T1000 (cell line): ENCODE measurements around the gene RNF10.
"Not testable (repeated sequence)": the region's sequence is repeated elsewhere in the genome, so short reads cannot be mapped to it uniquely, and the experiment has no call there.

Source experiments
- DNase-seq: peaks from one replicate; lab custom pipeline; 2025; ENCODE audit warnings: mixed read lengths; lab: John Stamatoyannopoulos, UW

RNF10 gene

DNA sequence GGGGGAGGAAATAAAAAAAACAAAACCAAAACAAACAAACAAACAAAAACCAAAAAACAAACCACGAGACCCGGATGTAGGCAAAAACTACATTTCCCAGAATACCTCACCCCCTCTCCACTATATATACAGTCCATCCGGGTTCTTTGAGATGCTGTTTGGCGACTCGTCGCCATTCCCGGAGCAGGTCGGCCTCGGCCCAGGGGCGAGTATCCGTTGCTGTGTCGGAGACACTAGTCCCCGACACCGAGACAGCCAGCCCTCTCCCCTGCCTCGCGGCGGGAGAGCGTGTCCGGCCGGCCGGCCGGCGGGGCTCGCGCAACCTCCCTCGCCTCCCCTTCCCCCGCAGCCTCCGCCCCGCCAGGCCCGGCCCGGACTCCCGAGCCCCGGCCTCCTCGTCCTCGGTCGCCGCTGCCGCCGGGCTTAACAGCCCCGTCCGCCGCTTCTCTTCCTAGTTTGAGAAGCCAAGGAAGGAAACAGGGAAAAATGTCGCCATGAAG lies at the start of gene RNF10:
RNF10 (plus strand) TSS at position 154 of the 500 bp plus-strand sequence. CDS start 456 bp downstream, outside the sequence.
- DNase-seq, result peak; percentile 35

DNA sequence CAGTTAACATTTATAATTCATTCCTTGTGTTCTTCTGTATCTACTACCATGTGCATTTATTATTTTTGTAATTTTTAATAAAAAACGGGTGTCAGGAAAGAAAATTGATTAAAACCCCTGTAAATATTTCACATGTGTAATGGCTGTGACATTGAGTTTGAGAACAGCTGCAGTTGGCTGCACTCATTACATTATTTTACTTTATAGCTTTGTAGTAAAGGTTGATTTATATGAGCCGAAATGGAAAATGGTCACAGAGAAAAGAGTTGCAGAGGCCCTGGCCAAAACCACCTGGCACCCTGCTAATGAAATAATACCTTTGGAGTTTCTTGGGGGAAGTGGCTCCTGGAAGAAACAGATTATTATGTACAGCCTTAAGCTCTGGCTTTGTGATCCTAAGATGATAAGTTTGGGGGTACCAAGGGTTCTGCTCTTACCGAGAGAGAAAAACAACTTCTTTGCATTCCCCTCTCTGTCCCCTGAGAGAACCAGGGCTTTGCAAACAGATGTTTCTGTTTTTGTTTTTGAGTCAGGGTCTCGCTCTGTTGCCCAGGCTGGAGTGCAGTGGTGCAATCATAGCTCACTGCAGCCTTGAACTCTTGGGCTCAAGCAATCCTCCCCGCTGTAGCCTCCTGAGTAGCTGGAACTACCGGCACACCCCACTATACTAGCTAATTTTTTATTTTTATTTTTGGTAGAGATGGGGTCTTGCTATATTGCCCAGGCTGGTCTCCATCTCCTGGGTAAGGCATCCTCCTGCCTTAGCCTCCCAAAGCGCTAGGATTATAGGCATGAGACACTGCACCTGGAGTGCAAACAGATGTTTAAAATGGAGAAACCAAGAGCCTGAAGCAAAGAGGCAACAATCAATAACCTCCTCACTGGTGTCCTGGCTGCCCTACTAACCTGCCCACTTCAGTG lies 47.9 kb upstream of the RNF10 start:
- DNase-seq, result no peak

DNA sequence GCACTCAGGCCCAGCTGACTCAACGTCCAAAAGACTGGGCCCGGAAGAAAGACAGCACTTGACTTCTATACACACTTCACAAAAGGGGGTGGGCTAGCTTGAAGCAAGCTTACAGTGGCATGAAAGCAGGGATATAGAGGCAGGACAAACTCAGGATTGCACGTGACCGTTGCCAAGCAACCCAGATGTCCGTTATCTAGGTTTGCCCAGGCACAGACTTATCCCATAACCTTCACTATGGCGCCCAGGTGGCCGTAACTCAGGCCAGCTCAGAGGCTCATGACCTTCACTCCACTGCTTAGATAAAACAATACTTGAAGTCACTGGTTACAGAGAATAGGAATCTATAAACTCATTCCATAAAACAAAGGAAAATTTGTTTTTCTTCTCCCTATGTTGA lies 46.6 kb upstream of the RNF10 start:
- DNase-seq, result not testable (repeated sequence)

DNA sequence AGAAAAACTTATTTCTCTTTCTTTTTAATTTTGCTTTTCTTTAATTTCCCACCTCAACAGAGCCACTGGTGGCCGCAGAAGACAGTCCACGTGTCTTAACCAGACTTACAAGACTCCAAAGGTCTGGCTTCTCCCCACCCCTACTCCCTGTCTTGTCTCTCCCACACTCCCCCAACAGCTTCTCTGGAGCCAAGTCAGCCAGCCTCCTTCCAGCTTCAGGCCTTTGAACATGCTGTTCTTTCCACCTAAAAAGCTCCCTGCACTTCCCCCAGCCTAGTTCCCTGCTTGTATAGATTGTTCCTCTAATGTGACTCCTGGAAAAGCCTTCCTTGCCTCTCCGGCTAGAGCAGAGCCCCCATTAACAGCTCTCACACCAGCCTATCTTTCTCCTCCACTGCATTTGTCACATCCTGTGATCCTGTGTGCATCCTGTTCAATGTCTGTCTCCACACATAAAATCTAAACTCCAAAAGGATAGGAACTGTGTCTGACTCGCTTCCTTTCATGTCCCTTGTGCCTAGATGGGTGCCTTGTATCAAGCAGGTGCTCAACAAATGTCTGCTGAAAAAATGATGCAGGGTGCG lies 46.0 kb upstream of the RNF10 start:
- no peak for DNase-seq

DNA sequence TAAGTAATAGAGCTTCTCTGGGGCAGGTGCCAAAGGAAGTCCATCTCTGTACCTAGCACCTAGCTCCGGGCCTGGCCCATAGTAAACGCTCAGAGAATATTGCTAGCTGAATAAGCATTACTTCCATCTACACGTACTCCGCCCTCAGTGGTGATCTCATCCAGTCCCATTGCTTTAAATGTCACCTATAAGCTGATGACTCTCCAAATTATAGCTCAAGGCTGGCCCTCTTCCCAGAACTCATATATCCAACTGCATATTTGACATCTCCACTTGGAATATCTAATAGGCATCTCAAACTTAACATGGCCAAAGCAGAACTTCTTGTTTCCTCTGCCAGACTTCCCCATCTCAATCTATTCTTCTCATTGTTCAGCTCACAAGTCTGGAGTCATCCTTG lies 45.1 kb upstream of the RNF10 start:
- DNase-seq, result no peak

DNA sequence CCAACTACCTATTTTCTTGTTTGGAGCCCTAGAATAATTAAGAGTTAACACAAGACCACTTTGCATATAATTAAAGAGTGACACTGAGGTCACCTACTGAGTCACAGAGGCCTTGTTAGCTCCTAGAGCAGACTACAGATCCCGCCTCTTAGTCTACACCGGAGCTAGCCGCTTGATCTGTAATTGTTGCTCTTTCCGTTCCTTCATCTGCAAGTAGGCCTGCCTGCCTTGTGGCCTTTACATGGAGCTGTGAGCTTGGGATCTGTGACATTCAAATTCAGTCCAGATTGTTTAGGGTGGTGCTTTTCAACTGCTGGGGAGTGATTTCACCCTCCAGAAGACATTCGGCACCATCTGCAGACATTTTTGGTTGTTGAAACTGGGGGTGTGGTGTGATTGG lies 43.8 kb upstream of the RNF10 start:
- no peak for DNase-seq

DNA sequence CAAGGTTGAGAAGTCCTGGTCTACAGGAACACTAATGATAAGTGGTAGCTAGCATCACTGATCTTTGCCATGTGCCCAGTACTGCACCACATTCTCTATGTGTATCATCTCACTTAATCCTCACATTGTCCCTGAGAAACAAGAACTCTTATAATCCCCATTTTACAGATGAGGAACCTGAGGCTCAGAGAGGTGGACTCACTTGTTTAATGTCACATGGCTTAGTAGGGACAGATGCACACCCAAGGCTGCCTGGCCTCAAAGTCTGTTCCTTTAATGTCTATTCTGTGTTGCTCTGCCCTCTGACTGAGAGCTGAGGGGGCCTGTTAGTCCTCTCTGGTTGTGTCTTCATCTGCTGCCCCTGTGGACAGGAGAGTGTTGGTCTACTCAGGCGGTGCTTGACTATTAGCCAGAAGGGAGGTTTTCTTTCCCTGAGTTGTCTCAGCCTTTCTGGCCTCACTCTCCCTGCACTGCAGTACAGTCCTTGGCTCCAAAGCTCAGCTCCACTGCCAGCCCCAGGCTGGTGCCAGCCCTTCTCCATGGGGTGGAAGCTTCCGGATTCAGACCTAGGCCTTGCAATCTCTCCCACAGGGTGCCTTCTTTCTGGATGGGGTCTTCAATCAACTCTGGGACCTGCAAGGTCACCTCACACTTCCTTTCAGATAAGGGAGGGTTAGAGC lies 43.2 kb upstream of the RNF10 start:
- no peak for DNase-seq

DNA sequence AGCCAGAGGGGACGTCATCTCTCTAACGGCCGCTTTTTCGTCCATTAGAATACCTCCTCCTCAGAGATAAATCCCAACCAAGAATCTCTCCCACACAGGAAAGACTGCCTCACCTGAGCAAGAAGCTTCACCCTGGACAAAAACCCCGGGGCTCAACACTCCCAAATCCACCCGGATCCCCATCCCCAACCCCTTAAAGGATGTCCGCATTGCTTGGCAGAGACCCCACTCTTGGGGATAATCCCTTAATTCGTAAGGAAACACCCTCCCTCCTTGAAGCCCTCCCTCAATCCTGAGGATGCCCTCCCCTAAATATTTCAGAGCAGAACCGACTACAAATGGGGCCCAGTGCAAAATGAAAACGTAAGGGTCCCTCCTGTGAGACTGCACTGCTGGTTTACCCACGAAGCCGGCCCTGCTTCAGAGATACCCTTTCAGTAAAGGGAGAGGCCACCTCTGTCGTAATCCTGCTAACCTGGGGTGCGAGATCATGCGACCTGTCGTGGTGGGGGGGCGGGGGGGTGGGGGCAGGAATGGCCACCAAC lies 38.9 kb upstream of the RNF10 start:
- no peak for DNase-seq

DNA sequence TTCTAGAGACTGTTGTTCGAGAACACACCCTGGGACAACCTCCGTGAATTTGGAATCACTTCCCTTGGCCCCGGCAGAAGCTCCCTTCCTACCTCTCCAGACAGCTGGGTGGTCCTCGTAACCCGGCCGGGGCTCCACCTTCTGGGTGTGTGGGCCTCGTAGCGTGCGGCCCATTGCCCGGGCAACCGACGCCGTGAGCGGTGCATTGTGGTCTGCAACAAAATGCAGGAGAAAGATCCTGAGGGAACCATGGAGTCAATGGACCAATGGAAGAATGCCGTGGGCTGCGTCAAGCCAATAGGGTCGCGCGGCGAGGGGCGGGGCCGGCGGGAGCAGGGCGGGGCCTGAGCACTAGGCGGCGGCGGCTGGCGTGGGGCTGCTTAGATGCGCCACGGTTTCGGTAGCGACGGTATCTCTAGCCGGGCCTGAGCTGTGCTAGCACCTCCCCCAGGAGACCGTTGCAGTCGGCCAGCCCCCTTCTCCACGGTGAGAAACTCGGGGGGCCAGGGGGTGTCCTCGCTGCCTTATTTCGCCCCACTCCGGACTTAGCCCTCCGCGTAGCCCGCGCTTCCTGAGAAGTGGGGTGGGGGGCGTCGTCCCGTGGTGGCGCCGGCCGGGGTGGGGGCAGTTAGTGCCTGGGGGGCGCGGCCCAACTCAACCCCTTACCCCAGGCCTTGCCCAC lies 38.3 kb upstream of the RNF10 start, which contains the start of gene DYNLL1:
DYNLL1 (plus strand) TSS at position 383 of the 682 bp plus-strand sequence. CDS start 309 bp downstream, outside the sequence.
- peak; percentile 96 for DNase-seq

DNA sequence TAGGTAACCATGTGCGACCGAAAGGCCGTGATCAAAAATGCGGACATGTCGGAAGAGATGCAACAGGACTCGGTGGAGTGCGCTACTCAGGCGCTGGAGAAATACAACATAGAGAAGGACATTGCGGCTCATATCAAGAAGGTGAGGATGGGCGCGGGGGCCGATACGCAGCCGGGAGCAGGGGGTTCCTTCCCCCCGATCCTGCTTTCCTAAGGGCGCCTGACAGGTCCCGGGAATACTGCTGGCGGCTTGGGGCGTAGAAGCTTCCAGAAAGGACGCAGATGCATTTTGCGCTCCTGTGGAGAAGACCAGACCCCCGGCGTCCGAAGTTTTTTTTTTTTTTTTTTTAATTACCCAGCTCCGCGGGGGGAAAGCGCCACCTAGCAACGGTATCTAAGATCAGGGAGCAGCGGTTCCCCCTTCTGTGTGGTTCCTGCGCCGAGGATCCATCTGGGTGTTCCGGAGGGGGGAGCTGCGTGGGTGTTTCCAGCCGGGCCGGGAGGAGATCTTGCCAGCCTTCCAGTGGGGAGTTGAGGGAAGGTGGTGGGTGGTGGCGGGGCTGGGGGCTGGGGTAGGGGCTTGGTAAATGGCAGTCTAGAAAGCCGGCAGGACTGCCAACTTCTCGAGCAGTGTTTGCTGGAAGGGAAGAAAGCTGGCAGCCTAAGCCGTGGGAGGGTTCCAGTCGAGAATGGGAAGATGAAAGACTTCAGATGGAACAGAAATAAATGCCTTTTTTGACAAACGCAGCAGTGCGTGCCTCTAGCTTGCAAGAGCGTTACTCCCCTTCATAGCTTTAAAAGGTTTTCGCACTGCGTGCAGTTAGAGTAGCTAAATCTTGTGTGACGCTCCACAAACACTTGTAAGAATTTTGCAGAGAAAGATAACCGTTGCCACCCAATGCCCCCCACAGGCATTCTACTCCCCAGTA lies 37.5 kb upstream of the RNF10 start:
- no peak for DNase-seq

DNA sequence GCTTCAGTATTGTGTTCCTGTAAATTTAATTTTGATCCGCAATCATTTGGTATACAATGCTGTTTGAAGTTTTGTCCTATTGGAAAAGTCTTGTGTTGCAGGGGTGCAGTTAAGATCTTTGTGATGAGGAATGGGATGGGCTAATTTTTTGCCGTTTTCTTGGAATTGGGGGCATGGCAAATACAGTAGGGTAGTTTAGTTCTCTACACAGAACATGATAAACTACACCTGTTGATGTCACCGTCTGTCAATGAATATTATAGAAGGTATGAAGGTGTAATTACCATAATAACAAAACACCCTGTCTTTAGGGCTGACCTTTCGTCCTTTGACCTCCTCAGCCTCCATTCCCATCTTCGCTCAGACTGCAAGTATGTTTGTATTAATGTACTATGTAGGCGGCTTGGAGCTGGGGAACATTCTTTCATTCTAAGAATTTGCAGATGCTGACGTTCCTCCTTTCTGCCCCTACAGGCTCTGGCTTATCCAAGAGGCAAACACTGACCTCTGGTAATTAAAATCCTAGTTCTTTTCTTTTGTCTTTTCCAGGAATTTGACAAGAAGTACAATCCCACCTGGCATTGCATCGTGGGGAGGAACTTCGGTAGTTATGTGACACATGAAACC lies 36.5 kb upstream of the RNF10 start:
- DNase-seq, result no peak

DNA sequence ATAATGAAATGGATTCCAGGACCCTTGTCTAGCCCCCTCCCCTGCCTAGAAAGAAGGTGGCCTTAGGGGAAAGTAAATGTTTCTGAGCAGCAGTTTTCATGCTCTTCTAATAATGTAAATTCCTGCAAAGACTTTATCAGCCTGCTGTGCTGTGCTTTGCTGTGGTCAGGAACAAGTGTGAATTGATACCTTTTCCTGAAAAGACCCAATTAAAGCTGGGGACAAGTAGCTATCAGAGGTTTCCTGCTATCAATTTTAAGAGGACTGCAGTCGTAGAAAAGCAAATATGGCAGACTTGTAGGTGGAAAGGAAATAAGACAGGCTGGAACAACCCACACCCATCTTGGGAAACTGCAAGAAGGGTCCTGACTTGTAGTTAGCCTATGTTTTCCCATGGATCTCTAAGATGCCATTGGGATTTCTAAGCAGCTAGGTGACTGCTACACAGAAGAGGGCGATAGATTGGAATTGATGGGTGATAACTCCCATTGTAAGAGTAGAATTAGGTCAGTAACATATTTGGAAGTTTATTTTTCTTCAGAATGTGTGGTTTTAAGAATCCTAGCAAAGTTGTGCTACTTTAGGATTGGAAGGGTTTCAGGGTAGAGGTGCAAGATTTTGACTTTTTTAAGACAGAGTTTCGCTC lies 35.2 kb upstream of the RNF10 start:
- DNase-seq, result no peak

DNA sequence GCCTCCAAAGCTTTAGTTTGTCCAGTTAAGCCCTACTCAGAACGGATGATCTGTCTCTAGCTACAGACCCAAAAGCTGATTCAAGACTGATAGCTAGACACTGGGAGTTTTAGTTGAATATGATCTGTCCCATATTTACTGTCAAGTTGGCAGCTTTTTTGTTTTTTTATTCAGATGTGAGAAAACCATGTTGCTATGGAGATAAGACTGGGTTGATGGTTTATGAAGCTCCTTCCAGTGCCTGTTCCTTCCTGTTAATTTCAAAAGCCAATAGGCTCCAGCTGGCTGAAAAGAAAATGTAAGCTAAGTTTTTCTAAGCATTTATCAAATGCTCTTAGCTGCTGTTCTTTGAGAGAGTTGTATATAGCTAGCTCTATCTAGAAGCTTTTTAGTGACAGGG lies 33.6 kb upstream of the RNF10 start:
- no peak for DNase-seq

DNA sequence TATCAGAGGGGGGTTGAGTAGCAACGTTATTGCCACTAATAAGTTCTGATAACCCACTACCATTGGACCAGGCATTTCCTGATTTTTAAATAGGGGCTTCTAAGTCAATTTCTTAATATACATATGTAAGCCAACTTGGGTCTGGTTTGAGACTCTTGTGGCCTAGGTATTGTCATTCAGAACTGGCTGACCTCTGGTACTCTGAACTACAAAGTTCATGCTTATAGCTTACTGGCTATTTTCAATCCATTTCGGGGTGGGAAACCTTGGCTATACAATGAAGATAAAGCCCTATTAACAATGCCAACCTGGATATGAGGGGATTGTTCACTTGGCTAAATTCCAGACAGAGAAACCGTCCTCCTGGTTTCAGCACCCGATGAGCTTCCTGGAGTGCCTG lies 29.6 kb upstream of the RNF10 start:
- DNase-seq, result no peak

DNA sequence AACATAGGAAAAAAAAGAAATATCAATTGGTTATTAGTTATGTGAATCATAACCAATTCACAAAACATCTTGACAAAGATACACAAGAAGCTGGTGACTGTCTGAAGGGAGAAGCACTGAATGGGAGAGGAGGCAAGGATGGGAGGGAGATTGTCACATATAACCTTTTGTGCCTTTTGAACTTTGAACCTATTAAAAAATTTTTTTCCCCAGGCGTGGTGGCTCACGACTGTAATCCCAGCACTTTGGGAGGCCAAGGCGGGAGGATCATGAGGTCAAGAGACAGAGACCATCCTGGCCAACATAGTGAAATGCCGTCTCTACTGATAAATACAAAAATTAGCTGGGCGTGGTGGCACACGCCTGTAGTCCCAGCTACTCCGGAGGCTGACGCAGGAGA lies 25.6 kb upstream of the RNF10 start:
- DNase-seq, result no peak

DNA sequence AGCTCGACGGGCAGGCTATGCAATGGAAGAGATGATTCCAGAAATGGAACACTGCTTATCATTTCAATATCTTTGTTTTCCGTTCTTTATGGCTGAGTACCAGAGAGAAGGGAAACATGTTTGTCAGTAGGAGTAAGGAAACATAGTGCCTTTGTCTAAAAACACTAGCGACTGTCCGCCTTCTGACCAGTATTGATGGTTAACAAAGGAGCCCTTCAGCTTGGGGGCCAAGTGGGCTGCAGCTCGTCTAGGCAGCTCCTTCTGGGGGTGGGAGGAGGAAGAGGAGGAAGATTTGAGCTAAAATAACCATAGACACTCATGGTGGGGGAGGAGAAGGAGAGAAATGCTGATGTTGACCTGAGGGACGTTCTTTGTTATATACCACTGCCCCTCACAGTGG lies 20.2 kb upstream of the RNF10 start:
- DNase-seq, result no peak

DNA sequence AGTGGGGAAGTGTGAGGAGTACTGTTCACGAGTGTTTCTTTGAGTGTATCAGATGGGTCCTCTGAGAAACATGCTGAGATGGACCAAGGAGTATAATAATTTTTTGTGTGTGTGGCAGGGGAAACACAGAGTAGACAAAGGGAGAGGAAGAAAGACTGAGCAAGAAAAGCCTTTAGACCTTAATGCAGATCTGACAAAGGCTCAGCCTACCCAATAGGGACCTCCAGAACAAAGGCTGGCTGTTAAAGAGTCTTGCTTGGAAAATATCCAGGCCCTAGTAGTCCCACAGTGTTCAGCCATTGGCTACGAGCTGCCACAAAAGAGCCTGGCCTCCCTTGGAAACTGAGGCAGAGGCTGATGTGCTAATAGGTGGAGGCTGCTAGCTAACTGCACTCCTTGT lies 18.7 kb upstream of the RNF10 start:
- no peak for DNase-seq

DNA sequence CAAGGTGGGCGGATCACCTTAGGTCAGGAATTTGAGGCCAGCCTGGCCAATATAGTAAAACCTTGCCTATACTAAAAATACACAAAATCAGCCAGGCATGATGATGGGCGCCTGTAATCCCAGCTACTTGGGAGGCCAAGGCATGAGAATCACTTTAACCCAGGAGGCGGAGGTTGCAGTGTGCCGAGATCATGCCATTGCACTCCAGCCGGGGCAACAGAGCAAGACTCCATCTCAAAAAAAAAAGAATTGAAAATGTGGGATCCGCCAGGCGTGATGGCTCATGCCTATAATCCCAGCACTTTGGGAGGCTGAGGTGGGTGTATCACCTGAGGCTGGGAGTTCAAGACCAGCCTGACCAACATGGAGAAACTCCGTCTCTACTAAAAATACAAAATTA lies 14.8 kb upstream of the RNF10 start:
- DNase-seq, result not testable (repeated sequence)

DNA sequence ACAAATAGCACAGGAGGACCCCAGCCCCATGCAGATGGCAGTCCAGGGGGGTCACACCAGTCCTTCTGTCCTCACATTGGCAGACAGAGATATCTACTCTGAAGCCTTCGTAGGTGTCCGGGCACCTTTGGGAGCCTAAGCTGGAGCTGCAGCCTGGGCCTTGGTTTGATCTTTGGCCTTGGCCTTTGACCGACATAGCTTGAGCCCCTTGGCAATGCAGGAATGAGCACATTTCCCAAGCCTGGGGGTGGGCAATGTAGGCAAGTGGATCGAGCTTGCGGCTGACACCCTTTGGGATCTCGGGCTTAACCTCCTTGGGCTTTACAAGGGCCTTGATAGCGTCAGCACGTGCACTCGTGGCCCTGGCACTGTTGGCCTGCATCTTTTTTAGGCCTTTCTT lies 11.6 kb upstream of the RNF10 start:
- DNase-seq, result no peak
